ENCODE data around the gene PRDX5.

PRDX5 gene

GRCh38 chr11:64317961-64318765 lies at the start of gene PRDX5:
Gene PRDX5 (plus strand): TSS chr11:64318121. CDS start chr11:64318216, 95 bp downstream.
- peak; percentile 94 to 96 for DNase-seq

- DNase-seq: peak; percentile 65 to 71
Measured at GRCh38 chr11:64268893-64269539, 48.9 kb upstream of the PRDX5 start.

- peak; percentile 99 for DNase-seq
Measured at GRCh38 chr11:64269540-64270220, 48.2 kb upstream of the PRDX5 start.

- no peak for DNase-seq
Measured at GRCh38 chr11:64275031-64275800, 42.7 kb upstream of the PRDX5 start.

- no peak for DNase-seq
Measured at GRCh38 chr11:64275841-64276240, 42.1 kb upstream of the PRDX5 start.

GRCh38 chr11:64276653-64277431 lies 41.1 kb upstream of the PRDX5 start:
- no peak for DNase-seq

GRCh38 chr11:64278576-64279190 lies 39.2 kb upstream of the PRDX5 start:
- no peak for DNase-seq

- DNase-seq: no peak
Measured at GRCh38 chr11:64281957-64282770, 35.8 kb upstream of the PRDX5 start.

- no peak for DNase-seq
Measured at GRCh38 chr11:64283092-64283491, 34.8 kb upstream of the PRDX5 start.

- DNase-seq: peak; percentile 95 to 96
Measured at GRCh38 chr11:64284048-64284961, 33.6 kb upstream of the PRDX5 start, which contains the start of gene BAD. Gene BAD (minus strand): TSS chr11:64284665. CDS start chr11:64284368, 297 bp downstream.

- peak; percentile 95 to 97 for DNase-seq
Measured at GRCh38 chr11:64284962-64285884, 32.7 kb upstream of the PRDX5 start, which contains the start of gene GPR137. Gene GPR137 (plus strand): TSS chr11:64285848. CDS start chr11:64286525, 677 bp downstream.

- peak in 1 of 2 experiments; percentile 50 for DNase-seq
Measured at GRCh38 chr11:64285885-64286800, 31.8 kb upstream of the PRDX5 start.

GRCh38 chr11:64286801-64287159 lies 31.1 kb upstream of the PRDX5 start:
- DNase-seq: no peak

- no peak for DNase-seq
Measured at GRCh38 chr11:64287676-64288352, 30.1 kb upstream of the PRDX5 start.

GRCh38 chr11:64288353-64288750 lies 29.6 kb upstream of the PRDX5 start:
- DNase-seq: no peak

- no peak for DNase-seq
Measured at GRCh38 chr11:64289002-64289564, 28.8 kb upstream of the PRDX5 start.
